Astrocyte (in vitro differentiated cells and primary cell): ENCODE measurements around the gene HSPB7.
"Not testable (repeated sequence)": the region's sequence is repeated elsewhere in the genome, so short reads cannot be mapped to it uniquely, and the experiment has no call there.

Experiments used
- EZH2 ChIP-seq: IDR thresholded peaks from 2 replicates; pipeline ENCODE4 v1.6.1; 2012; ENCODE audit warnings: mild to moderate bottlenecking, low read length, inconsistent platforms; ENCODE audit not compliant: insufficient read depth
- TF ChIP-seq, protein P1 (sequence below): IDR thresholded peaks from 2 replicates; pipeline ENCODE4 v1.5.1; 2011; ENCODE audit warnings: low read depth, mild to moderate bottlenecking, inconsistent platforms, low read length, moderate library complexity; ENCODE audit not compliant: insufficient read depth

DNA sequence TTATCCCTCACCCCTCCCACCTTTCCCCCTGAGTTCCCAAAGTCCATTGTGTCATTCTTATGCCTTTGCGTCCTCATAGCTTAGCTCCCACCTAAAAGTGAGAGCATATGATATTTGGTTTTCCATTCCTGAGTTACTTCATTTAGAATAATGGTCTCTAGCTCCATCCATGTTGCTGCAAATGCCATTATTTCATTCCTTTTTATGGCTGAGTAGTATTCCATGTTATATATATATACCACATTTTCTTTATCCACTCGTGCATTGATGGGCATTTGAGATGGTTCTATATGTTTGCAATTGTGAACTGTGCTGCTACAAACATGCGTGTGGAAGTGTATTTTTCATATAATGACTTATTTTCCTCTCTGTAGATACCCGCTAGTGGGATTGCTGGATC is 39.9 kb downstream of the HSPB7 start:
- TF ChIP-seq, protein P1, sequence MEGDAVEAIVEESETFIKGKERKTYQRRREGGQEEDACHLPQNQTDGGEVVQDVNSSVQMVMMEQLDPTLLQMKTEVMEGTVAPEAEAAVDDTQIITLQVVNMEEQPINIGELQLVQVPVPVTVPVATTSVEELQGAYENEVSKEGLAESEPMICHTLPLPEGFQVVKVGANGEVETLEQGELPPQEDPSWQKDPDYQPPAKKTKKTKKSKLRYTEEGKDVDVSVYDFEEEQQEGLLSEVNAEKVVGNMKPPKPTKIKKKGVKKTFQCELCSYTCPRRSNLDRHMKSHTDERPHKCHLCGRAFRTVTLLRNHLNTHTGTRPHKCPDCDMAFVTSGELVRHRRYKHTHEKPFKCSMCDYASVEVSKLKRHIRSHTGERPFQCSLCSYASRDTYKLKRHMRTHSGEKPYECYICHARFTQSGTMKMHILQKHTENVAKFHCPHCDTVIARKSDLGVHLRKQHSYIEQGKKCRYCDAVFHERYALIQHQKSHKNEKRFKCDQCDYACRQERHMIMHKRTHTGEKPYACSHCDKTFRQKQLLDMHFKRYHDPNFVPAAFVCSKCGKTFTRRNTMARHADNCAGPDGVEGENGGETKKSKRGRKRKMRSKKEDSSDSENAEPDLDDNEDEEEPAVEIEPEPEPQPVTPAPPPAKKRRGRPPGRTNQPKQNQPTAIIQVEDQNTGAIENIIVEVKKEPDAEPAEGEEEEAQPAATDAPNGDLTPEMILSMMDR: not testable (repeated sequence)
- TF ChIP-seq EZH2: not testable (repeated sequence)
